ENCODE data around the gene DOCK2. TPM values are rescaled to one million over a fixed set of nuclear protein-coding genes. Genes with fewer than 3 reads are reported as not detected.
"Not testable (repeated sequence)": the region's sequence is repeated elsewhere in the genome, so short reads cannot be mapped to it uniquely, and the experiment has no call there.

Gene DOCK2
- total RNA-seq, 4 donors from 2014 or later: 2.0 to 17.4 (median 7.5) TPM

GRCh38 chr5:169760229-169760628 is 123.2 kb downstream of the DOCK2 start:
- no peaks in the 10 kb centered on the region for H3K27me3 ChIP-seq
- DNase-seq: no peak
- H3K9me3 ChIP-seq: no peaks in the 10 kb centered on the region
- H3K4me1 ChIP-seq: no peaks in the 10 kb centered on the region
- H3K4me3 ChIP-seq: no peak overlapping the region
- H3K27ac ChIP-seq: no peak overlapping the region
- intact Hi-C loops (cut with DNase I; ENCODE audit: low total_unique reads): no loop called here
- no peaks in the 10 kb centered on the region for H3K36me3 ChIP-seq
- TF ChIP-seq CTCF (IDR thresholded peaks at IDR 0.05) (no peak), POLR2A (IDR thresholded peaks at IDR 0.05) (no peak)

GRCh38 chr5:169762338-169763095 is 125.4 kb downstream of the DOCK2 start:
- intact Hi-C loops (cut with DNase I; ENCODE audit: low total_unique reads): no loop called here
- no peak overlapping the region for H3K27ac ChIP-seq
- no peaks in the 10 kb centered on the region for H3K4me1 ChIP-seq
- no peaks in the 10 kb centered on the region for H3K36me3 ChIP-seq
- H3K4me3 ChIP-seq: no peak overlapping the region
- TF ChIP-seq CTCF (IDR thresholded peaks at IDR 0.05) (no peak), POLR2A (IDR thresholded peaks at IDR 0.05) (no peak)
- no peak for DNase-seq
- H3K9me3 ChIP-seq: no peaks in the 10 kb centered on the region
- H3K27me3 ChIP-seq: no peaks in the 10 kb centered on the region

GRCh38 chr5:169763376-169764017 is 126.4 kb downstream of the DOCK2 start:
- DNase-seq: no peak
- Histone ChIP-seq H3K27ac (no peak overlapping the region), H3K4me3 (no peak overlapping the region), H3K27me3 (no peaks in the 10 kb centered on the region), H3K9me3 (no peaks in the 10 kb centered on the region), H3K4me1 (no peaks in the 10 kb centered on the region), H3K36me3 (no peaks in the 10 kb centered on the region)
- TF ChIP-seq POLR2A (IDR thresholded peaks at IDR 0.05): no peak
- TF ChIP-seq CTCF (IDR thresholded peaks at IDR 0.05): no peak
- intact Hi-C loops (cut with DNase I; ENCODE audit: low total_unique reads): no loop called here

- no peak for DNase-seq
- H3K4me3 ChIP-seq: no peak overlapping the region
- no peaks in the 10 kb centered on the region for H3K27me3 ChIP-seq
- H3K27ac ChIP-seq: no peak overlapping the region
- no peaks in the 10 kb centered on the region for H3K9me3 ChIP-seq
- TF ChIP-seq POLR2A (IDR thresholded peaks at IDR 0.05) (no peak), CTCF (IDR thresholded peaks at IDR 0.05) (no peak)
- no peaks in the 10 kb centered on the region for H3K36me3 ChIP-seq
- intact Hi-C loops (cut with DNase I; ENCODE audit: low total_unique reads): no loop called here
- no peaks in the 10 kb centered on the region for H3K4me1 ChIP-seq
Measured at GRCh38 chr5:169764018-169764378, 126.9 kb downstream of the DOCK2 start.

- Histone ChIP-seq H3K27ac (no peak overlapping the region), H3K9me3 (no peaks in the 10 kb centered on the region), H3K36me3 (no peaks in the 10 kb centered on the region), H3K4me3 (no peak overlapping the region), H3K27me3 (no peaks in the 10 kb centered on the region), H3K4me1 (no peaks in the 10 kb centered on the region)
- intact Hi-C loops (cut with DNase I; ENCODE audit: low total_unique reads): no loop called here
- no peak for DNase-seq
- TF ChIP-seq CTCF (IDR thresholded peaks at IDR 0.05): no peak
- no peak for TF ChIP-seq POLR2A (IDR thresholded peaks at IDR 0.05)
Measured at GRCh38 chr5:169765176-169765996, 128.3 kb downstream of the DOCK2 start.

- H3K27ac ChIP-seq; H3K27me3 ChIP-seq; intact Hi-C loops (cut with DNase I; ENCODE audit: low total_unique reads); H3K4me1 ChIP-seq; H3K9me3 ChIP-seq; H3K4me3 ChIP-seq; DNase-seq; H3K36me3 ChIP-seq: not testable (repeated sequence)
Measured at GRCh38 chr5:169766943-169767342, 129.9 kb downstream of the DOCK2 start.

Data from uterus (tissue), 4 donors.